Choroid plexus epithelial cell (primary cell): Measurements from ENCODE around the gene INKA2.

ENCODE experiments used
- DNase-seq: peaks from one replicate; pipeline ENCODE4 v3.0.0-alpha.2; 2010; ENCODE audit warnings: low read depth
- H3K4me3 ChIP-seq: 2 replicates; pipeline ENCODE4 v1.5.1; 2011; ENCODE audit warnings: low read depth, mild to moderate bottlenecking, control low read depth, low read length, moderate library complexity
- TF ChIP-seq, protein P1 (sequence below): conservative IDR thresholded peaks from 2 replicates; pipeline ENCODE4 v1.5.1; 2011; ENCODE audit warnings: low read depth, mild to moderate bottlenecking, control low read depth, inconsistent platforms, low read length, moderate library complexity

Gene INKA2

DNA sequence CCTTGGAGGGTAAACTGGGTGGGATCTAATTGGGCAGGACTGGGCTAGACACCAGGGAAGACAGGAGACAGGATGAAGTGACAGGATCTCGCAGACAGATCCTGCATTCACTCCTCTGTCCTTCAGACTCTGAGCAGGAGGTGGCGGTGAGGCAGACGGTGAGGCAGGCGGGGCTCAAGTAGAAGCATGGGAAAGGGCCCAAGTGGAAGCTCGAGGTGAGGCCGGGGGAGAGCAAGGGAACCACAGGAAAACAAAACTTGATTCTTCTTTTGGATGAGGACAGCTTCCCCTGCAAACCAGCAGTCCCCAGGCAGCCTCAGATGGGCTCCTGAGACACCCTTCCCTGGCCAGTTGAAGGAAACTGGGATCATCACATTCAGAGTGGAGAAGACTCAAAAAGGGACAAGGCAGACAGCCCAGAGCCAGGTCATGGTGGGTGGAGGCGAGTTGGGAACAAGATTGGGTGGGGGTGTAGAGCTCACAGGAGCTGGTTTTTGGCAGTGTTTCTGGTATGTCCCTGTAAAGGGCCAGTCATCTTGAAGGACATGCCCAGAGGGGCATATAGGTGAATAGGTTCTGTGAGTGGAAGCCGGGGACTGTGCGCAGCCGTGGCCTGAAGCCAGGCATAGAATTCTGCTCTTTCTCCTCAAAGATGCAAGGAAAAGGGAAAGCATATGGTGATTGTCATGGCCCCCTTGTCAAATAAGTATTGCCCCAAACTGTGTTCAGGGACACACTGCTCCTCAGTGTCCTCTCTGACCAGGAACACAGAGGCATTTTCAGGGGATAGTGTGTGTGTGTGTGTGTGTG is 18.0 kb downstream of the INKA2 start:
- DNase-seq = no peak
- TF ChIP-seq, protein P1, sequence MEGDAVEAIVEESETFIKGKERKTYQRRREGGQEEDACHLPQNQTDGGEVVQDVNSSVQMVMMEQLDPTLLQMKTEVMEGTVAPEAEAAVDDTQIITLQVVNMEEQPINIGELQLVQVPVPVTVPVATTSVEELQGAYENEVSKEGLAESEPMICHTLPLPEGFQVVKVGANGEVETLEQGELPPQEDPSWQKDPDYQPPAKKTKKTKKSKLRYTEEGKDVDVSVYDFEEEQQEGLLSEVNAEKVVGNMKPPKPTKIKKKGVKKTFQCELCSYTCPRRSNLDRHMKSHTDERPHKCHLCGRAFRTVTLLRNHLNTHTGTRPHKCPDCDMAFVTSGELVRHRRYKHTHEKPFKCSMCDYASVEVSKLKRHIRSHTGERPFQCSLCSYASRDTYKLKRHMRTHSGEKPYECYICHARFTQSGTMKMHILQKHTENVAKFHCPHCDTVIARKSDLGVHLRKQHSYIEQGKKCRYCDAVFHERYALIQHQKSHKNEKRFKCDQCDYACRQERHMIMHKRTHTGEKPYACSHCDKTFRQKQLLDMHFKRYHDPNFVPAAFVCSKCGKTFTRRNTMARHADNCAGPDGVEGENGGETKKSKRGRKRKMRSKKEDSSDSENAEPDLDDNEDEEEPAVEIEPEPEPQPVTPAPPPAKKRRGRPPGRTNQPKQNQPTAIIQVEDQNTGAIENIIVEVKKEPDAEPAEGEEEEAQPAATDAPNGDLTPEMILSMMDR = no peak
- no peak overlapping the region for H3K4me3 ChIP-seq

DNA sequence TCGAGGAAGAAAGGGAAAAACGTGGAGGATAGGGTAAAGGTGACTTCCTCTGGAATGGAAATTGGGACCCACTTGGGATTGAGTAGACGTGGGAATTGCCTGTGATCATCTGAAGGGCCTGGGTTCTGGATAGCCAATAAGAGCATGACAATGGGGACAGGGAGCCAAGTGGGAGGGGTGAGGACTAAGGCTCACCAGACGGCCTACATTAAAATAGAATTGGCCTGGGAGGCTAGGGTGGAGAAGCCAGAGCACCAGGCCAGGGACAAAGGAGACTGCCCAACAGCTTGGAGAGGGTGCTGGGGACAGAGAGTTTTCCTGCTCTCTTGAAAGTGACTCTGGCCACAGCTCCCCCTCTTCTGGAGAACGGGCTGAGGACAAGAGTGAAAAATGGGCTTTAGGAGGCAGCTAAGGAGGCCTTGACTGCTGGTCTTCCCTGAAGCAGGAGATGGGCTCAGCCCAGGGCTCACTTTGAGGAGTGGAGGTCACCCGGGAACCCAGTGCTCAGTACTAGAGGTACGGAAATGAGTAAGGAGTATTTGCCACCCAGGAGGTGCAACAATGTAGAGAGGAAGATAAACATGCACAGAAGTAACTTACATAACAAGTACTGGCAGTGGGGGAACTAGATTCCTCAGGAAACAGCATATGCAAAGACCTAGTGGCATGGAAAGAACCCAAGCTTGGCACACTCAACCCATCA is 18.8 kb downstream of the INKA2 start:
- H3K4me3 ChIP-seq = no peak overlapping the region

DNA sequence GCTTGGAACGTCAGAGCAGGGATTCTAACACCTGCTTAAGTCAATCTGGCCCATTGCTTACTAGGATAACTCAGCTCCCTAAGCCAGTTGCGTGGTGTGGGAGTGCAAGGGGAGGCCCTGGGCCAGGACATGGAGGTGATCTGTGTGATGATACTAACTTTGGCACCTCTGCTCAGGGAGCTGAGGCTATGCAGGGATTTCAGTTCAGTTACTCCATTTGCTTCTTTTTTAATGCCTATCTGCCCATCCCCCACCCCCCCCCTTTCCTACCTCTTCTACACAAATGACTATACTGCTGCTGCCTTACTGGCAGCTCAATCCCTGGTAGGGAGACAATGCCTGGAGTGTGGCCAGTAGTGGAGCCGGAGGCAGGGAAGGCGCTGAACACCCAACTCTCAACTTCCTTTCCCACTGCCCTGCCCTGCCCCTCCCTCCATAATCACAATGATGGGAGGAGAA is 19.5 kb downstream of the INKA2 start:
- no peak for DNase-seq
- TF ChIP-seq, protein P1 = no peak

More for the DNA sequence above, 18.8 kb downstream of the INKA2 start:
- no peak for DNase-seq
- TF ChIP-seq, protein P1 = no peak

DNA sequence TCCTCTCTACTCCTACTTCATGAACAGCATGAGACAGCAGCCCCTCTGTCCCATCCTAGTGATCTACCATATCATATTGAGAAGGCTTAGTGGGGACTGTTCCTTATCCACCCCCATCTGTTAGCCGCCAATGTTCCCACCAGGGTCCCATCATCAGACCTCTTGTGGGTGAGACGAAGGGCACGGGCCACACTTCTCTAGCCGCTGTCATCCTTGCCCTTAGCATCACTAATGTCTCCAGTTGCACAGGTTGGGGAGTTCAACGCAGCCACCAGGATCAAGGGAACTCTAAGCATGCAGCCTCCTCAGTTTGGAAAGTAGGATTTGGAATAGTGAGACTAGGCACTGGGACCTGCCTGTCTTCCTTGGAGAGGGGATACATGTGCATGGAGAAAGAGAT is 20.1 kb downstream of the INKA2 start:
- TF ChIP-seq, protein P1 = no peak
- no peak for DNase-seq
- H3K4me3 ChIP-seq = no peak overlapping the region

More for the DNA sequence above, 19.5 kb downstream of the INKA2 start:
- no peak overlapping the region for H3K4me3 ChIP-seq

DNA sequence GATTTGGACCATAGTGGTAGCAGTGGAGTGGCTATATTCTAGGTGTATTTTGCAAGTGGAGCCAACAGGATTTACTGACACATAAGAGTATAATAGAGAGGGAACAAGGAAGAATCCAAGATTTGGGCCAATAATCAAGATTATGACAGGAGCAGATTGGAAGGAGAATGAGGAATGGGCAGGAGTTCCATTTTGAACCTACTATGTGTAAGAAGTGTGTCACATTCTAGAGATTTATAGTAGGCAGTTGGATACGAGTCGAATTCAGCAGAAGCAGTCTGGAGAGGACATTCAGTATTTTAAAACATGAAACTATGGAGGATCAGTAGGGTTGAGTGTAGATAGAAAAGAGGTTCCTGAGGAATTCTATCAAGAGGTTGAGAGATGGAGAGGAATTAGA is 21.7 kb downstream of the INKA2 start:
- TF ChIP-seq, protein P1 = no peak
- DNase-seq = no peak
- no peak overlapping the region for H3K4me3 ChIP-seq

DNA sequence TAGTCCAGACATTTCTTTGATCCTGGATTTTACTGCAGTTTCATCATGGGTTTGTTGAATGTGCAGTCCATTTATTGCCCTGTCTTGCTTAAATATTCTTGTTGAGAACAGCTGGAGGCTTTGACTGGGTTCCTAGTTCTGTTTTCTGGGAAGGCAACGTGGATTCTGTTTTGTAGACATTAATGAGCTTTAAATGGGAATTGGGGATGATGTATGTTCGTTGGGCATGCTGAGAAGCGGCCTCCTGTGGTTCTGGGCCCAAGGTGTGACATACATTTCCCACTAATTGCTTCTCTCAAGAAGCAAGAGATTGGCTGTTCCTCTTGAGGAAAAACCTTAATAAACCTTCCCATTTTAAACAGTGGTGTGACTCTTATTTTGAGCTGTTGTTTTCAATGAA is 22.9 kb downstream of the INKA2 start:
- no peak overlapping the region for H3K4me3 ChIP-seq
- TF ChIP-seq, protein P1 = no peak
- DNase-seq = no peak
